Breast epithelium (tissue), 3 donors: ENCODE results near the gene ASXL3.

Source experiments
- CTCF ChIP-seq, 3 donors: fragments of 450-650 bp; IDR thresholded peaks; one replicate each; pipeline ENCODE4 v1.5.1; 2016 to 2017; ENCODE audit warnings: antibody characterized with exemption in 3 of 3, mild to moderate bottlenecking in 3 of 3, moderate library complexity in 3 of 3
- POLR2A ChIP-seq: fragments of 450-650 bp; IDR thresholded peaks from one replicate; pipeline ENCODE4 v1.6.1; 2016; ENCODE audit warnings: antibody characterized with exemption, mild to moderate bottlenecking, moderate library complexity

GRCh38 chr18:33749834-33750233 is 171.8 kb downstream of the ASXL3 start:
- TF ChIP-seq CTCF (IDR thresholded peaks at IDR 0.05): no peak
- TF ChIP-seq POLR2A: no peak
